NCI-H526 treated with DMSO at 0.1 percent for 48 hours (cell line): ENCODE results near the gene HLA-DRB1.
A peak's percentile ranks its signal among the peaks of the same experiment; 100 is the strongest.
"Not testable (repeated sequence)": the region's sequence is repeated elsewhere in the genome, so short reads cannot be mapped to it uniquely, and the experiment has no call there.

Experiments used
- DNase-seq: peaks from one replicate; lab custom pipeline; 2025; lab: John Stamatoyannopoulos, UW

Gene HLA-DRB1

GRCh38 chr6:32609731-32610640 is 20.3 kb upstream of the HLA-DRB1 start:
- peak; percentile 23 for DNase-seq

GRCh38 chr6:32609391-32609730 is 19.7 kb upstream of the HLA-DRB1 start:
- DNase-seq, result no peak

- no peak for DNase-seq
These were observed 18.7 kb upstream of the HLA-DRB1 start for GRCh38 chr6:32608362-32608761.

GRCh38 chr6:32607988-32608298 is 18.3 kb upstream of the HLA-DRB1 start:
- no peak for DNase-seq

- DNase-seq, result no peak
These were observed 17.8 kb upstream of the HLA-DRB1 start for GRCh38 chr6:32607263-32607987.

- DNase-seq, result no peak
These were observed 14.8 kb upstream of the HLA-DRB1 start for GRCh38 chr6:32604434-32604877.

DNA sequence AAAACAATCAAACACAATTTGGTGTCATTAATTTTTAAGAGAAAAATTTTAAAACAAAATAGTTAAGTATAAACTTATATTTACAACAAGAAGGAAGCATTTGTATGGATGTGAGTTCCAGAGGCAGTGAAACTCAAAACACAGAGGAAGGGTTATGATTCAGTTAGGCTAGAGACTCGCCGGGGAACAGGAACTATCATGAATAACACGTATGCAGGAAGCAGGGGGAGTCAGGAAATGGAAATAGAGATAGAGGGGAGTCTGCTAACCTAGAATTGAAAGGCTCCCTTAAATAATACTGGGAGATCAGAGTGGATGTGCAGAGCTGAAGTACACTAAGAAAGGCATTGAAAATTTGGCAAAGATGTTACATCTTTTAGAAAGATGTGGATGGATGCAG is 14.2 kb upstream of the HLA-DRB1 start:
- no peak for DNase-seq

DNA sequence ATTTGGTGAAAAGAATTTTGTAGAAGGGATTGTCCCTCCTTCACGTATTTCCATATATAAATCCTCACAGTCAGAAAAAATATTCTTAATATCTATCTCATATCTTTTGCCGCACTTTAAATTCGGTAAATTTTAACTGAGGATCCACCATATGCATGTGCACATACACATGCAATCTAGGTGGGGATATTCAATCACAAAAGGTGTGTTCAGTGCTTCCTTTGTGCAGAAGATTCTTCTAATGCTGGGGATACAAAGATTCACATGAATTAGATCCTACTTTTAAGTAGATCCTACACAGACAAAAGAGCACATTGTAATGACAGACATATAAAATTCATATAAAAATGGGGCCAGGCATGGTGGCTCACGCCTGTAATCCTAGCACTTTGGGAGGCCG is 13.6 kb upstream of the HLA-DRB1 start:
- no peak for DNase-seq

DNA sequence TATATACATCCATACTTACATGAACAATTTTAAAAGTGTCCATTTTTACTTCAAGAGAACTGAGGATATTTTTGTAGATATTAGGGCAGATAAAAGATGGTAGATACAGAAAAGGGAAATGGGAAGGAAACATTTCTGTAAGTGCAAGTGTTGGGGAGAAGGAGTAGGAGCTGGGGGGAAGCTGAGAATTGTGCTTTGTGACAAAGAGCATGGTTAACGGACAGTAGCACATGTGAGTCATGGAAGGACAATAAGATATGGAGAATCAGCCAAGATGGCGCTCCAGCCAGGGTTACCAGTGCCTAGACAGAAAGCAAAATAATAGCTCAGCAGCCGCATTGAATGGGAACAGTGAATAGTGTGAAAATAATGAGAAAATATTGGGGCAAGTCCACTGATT is 12.7 kb upstream of the HLA-DRB1 start:
- no peak for DNase-seq

DNA sequence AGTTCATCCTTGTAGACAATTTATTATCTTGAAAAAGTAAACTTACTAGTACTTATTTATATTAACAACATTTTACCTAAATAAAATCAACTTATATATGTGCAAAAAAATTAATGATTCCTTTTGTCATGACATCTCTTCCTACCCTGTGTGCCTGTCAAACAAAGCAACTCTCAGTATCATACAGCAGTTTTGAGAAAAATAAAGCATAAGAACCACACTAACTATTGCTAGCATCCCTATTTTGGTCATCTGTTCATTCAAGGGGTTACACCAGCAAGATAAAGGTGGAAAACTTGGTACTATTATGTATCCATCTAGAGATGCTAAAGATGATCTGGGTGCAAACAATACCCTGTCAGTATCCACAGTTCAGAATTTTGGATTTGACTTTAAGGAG is 7.4 kb upstream of the HLA-DRB1 start:
- no peak for DNase-seq

DNA sequence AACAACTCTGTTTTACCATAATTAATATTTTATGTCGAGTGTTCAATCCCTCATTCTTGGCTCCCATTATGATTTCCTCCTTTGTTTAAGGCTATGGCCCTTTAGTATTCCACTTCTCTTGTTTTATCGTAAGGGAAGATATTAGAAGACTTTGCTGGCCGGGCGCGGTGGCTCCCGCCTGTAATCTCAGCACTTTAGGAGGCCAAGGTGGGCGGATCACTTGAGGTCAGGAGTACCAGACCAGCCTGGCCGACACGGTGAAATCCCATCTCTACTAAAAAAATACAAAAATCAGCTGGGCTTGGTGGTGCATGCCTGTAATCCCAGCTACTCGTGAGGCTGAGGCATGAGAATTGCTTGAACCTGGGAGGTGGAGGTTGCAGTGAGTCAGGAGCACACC is 1.1 kb upstream of the HLA-DRB1 start:
- DNase-seq, result not testable (repeated sequence)

- DNase-seq, result no peak
These were observed 1.5 kb downstream of the HLA-DRB1 start for GRCh38 chr6:32588156-32588555.

- no peak for DNase-seq
These were observed 6.1 kb downstream of the HLA-DRB1 start for GRCh38 chr6:32583527-32583898.

DNA sequence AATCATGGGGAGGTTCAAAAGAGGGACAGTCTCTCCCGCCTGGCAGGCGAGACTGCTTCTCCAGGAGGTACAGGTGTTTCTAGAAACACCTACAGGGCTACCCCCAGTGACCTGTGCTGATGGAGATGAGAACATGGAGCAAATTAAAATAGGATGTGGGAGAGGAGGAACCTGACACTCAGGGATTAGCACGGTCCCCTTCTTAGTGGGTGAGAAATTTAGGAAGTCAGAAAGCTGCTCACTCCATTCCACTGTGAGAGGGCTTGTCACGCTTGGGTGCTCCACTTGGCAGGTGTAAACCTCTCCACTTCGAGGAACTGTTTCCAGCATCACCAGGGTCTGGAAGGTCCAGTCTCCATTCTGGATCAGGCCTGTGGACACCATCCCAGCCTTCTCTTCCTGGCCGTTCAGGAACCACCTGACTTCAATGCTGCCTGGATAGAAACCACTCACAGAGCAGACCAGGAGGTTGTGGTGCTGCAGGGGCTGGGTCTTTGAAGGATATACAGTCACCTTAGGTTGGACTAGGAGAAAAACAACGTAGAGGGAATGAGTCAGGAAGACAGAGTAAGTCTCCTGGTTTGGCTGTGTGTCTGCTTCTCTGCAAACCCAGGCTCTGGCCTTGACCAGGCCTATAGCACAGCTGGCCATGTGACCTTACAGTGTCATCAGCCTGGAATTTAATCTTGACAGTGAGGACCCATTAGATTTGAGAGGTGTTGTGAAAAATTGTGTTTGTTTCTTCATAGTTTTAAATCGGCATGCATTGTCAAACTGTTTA is 8.1 kb downstream of the HLA-DRB1 start:
- DNase-seq, result no peak

GRCh38 chr6:32580593-32580992 is 9.1 kb downstream of the HLA-DRB1 start:
- no peak for DNase-seq

DNA sequence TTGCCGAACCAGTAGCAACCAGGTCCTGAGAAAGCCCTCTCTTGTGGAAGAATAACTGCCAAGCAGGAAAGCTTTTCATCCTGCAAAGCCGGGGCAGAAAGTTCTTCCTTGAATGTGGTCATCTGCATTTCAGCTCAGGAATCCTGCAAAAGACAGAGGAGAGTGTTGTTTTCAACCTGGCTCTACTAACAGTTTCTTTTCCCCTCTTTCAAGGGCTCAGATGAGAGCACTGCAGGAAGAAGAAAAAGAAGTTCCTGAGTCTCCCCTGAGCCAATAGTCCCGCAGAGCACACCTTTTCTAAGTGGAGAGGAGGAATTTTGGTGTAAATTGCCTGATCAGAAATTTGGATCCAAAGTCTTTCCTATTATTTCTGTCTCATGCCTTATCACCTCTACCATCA is 10.7 kb downstream of the HLA-DRB1 start:
- no peak for DNase-seq

- DNase-seq, result not testable (repeated sequence)
These were observed 12.2 kb downstream of the HLA-DRB1 start for GRCh38 chr6:32577493-32577892.

GRCh38 chr6:32576250-32576649 is 13.4 kb downstream of the HLA-DRB1 start:
- no peak for DNase-seq

DNA sequence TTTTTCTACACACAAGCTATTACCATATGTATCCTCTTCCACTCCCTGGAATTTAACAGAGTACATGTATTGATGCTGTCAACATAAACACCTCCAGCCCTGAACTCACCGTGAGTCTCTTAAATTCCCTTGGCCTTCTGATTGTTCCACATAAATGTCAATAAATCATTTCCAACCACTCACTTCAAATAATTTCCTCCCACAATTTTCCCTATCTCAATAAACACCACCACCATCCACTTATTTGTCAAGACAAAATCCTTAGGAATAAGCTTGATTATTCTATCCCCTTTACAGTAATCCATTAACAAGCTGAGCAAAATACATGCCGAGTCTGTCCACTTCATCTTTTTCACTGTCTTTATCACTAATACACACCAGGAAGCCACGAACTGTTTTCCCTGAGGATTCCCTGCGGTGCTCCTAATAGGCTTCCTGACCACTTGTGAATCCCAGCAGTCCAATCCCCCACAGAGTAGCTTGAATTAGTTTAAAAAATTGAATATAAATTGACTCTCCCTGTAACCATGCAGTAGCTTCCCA is 19.2 kb downstream of the HLA-DRB1 start:
- no peak for DNase-seq

DNA sequence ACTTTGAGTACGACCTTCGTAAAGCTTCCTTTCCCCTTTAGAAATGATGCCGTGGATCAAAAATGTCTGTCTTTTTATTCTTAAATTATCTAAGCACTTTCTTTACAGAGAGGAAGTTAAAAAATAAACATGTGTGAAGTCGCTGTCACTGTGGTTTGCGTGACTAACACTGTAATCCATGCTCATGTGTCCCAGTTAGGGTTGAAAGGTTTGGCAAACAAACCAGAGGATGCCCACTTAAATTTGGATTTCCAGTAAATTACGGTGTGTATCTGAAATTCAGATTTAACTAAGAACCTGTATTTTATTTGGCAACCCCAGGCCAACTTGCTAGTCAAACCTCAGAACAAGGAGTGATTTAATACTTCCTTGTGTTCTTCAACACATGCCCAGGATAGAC is 21.1 kb downstream of the HLA-DRB1 start:
- DNase-seq, result no peak

GRCh38 chr6:32566957-32567356 is 22.7 kb downstream of the HLA-DRB1 start:
- no peak for DNase-seq

- DNase-seq, result no peak
These were observed 24.1 kb downstream of the HLA-DRB1 start for GRCh38 chr6:32565511-32565910.

GRCh38 chr6:32562940-32563339 is 26.7 kb downstream of the HLA-DRB1 start:
- no peak for DNase-seq
